Heart left ventricle (tissue), 13 donors: Measurements from ENCODE around the gene SPRR3.

ENCODE experiments used
- CTCF ChIP-seq, 12 donors: fragments of 200-600 bp; sonication (generic) in 4 of 12; IDR thresholded peaks; one replicate each; pipeline versions ENCODE4 v1.5.0 to v1.8.0; 2018 to 2022; ENCODE audit warnings: antibody characterized with exemption in 12 of 12, mild to moderate bottlenecking in 5 of 12
- POLR2A ChIP-seq, 2 donors: fragments of 450-650 bp; IDR thresholded peaks; one replicate each; pipeline ENCODE4 v1.6.1; 2017; ENCODE audit warnings: antibody characterized with exemption in 2 of 2, mild to moderate bottlenecking in 2 of 2, moderate library complexity in 2 of 2
- donor health status: ischemic (EF 13 %, LVEDD 7.1; RV severe dilation, severe dysfunction).
- donor health status: DM: no; HTN: yes; CAD: no.
- donor health status: DM: no; HTN: no; CAD: no.
- donor health status: ischemic (EF 25% LVEDD 6.9; RV normal size, moderate dysfunction).
- donor health status: ischemic (EF 25% LVEDD 5.7; RV mildly dilated, moderate dysfunction).
- donor health status: ischemic (EF 35%, LVEDD 5.7; RV mildly dilated, moderate dysfunction).
- donor health status: nonischemic (EF 11% LVEDD 7.7; RV severe dilation, severe dysfunction).
- donor health status: DM: yes; HTN: yes; CAD: no.
- donor health status: PGD.
- donor health status: ischemic (EF 29% LVEDD 5.4; RV normal size, mild dysfunction).
- donor health status: nonischemic (EF 23%, LVEDD 6.1; RV moderate dilation, normal function).

GRCh38 chr1:152961226-152961891 lies 40.2 kb upstream of the SPRR3 start:
- no peak for TF ChIP-seq CTCF (IDR thresholded peaks at IDR 0.05)
- TF ChIP-seq POLR2A (IDR thresholded peaks at IDR 0.05): no peak
